GM10248 (cell line): ENCODE measurements around the gene CNNM2.

Experiments used
- CTCF ChIA-PET: fragments of 300-600 bp; sonication (Branson Sonifier 250); formaldehyde crosslinking; extraction: SDS; loops from one replicate; lab custom pipeline; 2021; ENCODE audit warnings: antibody characterized with exemption; lab: Yijun Ruan, JAX
- POLR2A ChIA-PET: fragments of 350-650 bp; sonication (Branson Sonifier 250); formaldehyde crosslinking; extraction: SDS; loops from one replicate; lab custom pipeline; 2020; ENCODE audit warnings: antibody characterized with exemption; lab: Yijun Ruan, JAX
- DNase-seq: peaks from one replicate; pipeline ENCODE4 v3.0.0; 2012; ENCODE audit errors: extremely low spot score
- TF ChIP-seq, protein P1 (sequence below): IDR thresholded peaks from 2 replicates; pipeline ENCODE4 v1.5.1; 2012; ENCODE audit warnings: mild to moderate bottlenecking, low read depth; ENCODE audit errors: extremely low read depth, missing control alignments, control extremely low read depth

CNNM2 gene

DNA sequence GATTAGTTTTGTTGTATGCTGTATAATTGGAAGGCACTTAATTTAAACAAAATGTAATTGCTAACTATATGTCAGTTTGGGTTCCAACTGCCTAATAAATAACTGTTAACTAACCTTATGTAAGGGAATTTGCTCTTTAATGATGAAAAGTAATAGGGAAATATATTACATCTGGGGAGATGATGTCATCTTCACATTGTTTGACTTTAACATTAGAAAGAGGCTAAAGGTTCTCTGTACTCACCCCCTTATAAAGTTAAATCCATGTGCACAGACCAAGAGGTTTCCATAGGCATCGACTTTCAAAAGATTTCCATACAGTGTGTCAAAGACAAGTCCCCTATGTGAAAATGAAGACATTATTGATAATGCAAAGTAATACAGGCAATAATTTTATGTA is 187.4 kb downstream of the CNNM2 start:
- POLR2A ChIA-PET, result no interaction called here
- DNase-seq, result no peak
- CTCF ChIA-PET, result interaction anchor here (1.1 to 2.9 kb wide), 8 partner anchors 11 to 139 kb away, joined by 3 to 9 read pairs (median 5); no protein-coding TSS in a partner anchor
- TF ChIP-seq, protein P1, sequence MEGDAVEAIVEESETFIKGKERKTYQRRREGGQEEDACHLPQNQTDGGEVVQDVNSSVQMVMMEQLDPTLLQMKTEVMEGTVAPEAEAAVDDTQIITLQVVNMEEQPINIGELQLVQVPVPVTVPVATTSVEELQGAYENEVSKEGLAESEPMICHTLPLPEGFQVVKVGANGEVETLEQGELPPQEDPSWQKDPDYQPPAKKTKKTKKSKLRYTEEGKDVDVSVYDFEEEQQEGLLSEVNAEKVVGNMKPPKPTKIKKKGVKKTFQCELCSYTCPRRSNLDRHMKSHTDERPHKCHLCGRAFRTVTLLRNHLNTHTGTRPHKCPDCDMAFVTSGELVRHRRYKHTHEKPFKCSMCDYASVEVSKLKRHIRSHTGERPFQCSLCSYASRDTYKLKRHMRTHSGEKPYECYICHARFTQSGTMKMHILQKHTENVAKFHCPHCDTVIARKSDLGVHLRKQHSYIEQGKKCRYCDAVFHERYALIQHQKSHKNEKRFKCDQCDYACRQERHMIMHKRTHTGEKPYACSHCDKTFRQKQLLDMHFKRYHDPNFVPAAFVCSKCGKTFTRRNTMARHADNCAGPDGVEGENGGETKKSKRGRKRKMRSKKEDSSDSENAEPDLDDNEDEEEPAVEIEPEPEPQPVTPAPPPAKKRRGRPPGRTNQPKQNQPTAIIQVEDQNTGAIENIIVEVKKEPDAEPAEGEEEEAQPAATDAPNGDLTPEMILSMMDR, result no peak

DNA sequence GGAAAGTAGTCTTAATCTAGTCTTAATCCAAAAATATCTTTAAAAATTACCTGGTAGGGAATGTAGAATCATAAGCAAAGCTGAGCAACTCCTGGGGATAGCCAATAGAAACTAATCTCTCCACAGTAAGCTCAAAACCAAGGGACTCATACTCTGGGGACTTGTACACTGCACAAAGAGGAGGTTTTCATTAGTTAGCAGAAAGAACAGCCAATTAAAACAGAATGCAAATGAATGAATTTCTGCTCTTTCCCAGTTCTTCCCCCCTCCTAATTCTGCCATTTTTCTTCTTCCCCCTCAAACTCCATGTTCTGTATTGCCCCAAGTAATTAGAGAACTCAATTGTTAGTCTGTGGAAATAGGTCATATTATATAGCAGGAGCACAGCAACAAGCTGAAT is 188.4 kb downstream of the CNNM2 start:
- ChIA-PET CTCF (interaction anchor here (1.2 to 1.8 kb wide), 5 partner anchors 14 to 138 kb away, joined by 3 to 9 read pairs (median 4); no protein-coding TSS in a partner anchor), POLR2A (no interaction called here)
- TF ChIP-seq, protein P1, result no peak
- DNase-seq, result no peak

DNA sequence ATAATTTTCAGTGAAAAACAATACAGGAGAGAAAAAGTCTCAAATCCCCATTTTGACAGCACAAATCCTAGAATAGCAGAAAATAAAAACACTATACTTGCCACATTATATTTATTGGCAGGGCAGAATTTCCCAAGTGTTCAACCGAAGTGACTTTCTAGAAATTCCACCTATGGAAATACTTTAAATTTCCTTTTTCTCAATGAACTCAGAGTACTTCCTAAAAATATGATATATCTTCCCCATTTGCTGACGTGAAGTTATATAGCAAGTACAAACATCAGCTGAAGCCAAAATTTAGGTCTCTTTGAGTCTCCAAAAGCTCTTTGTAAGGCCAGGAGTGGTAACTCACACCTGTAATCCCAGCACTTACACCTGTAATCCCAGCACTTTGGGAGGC is 191.7 kb downstream of the CNNM2 start:
- CTCF ChIA-PET, result interaction anchor here (1.1 to 2.2 kb wide), 5 partner anchors 9 to 40 kb away, joined by 3 to 7 read pairs (median 5); no protein-coding TSS in a partner anchor
- TF ChIP-seq, protein P1, result no peak
- DNase-seq, result no peak
- POLR2A ChIA-PET, result no interaction called here

DNA sequence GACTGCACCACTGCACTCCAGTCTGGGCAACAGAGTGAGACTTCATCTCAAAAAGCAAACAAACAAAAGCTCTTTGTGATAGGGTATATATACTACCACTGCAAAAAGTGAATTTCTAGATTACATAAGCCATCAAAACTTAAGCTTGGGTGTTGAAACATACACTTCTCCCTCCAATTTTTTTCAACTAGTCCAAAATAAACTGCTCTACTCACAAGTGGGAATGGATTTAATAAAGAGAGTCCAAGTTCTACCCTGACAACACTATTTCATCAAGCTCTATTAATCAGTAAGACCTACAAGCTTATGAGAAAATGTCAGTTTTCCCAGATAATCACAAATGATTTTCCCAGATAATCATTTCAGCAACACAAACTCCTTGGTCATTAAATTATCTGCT is 192.3 kb downstream of the CNNM2 start:
- TF ChIP-seq, protein P1, result no peak
- no peak for DNase-seq
- ChIA-PET POLR2A (no interaction called here), CTCF (interaction anchor here (0.8 to 2.2 kb wide), 6 partner anchors 9 to 209 kb away, joined by 3 to 7 read pairs (median 4); no protein-coding TSS in a partner anchor)

DNA sequence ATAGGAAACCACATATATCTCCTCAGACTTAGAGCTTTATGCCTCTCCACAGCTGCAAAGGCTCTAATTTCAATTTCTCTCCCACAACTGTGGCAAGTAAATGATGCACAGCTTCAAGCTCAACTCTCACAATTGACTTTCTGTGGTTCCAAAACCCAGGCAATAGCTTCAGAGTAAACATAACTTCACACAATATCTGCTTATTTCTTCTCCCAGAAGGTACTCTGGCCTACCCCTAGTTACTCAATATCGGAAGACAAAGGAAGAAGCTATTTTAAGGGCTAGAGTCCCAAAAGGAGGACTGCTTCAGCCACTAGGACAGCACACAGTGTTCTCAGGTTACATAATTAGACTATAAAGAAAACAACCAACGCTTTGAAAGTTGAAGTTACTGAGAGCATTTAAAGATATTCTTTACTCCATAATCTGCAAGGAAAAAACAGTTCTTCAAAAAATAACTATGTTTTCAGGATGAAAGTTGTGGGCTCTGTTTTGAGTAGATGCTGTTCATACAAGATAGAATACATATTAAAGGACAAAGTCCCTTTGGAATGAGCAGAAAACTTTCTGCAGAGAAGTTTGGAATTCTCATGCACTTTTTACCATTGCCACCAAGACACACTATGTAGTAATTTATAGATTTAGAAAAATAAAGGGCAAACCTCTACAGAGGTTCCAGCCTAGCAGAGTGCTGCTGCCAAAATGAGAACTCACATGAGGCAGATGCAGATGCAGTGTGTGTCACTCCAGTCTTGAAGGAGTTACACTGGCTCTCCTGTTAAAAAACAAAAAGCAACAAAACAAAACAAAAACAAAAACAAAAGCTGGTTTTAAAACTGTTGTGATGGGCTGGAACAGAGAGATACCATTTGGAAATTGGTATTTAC is 193.2 kb downstream of the CNNM2 start:
- peak; percentile 48 for DNase-seq
- POLR2A ChIA-PET, result no interaction called here
- CTCF ChIA-PET, result interaction anchor here (0.8 to 2.2 kb wide), 8 partner anchors 10 to 453 kb away, joined by 3 to 7 read pairs (median 4); no protein-coding TSS in a partner anchor
- TF ChIP-seq, protein P1, result no peak
